Sigmoid colon (tissue), 3 donors: ENCODE results near the gene SNRPD2.

Source experiments
- POLR2A ChIP-seq, 2 donors: fragments of 450-650 bp; IDR thresholded peaks; one replicate each; pipeline ENCODE4 v1.6.1; 2016; ENCODE audit warnings: antibody characterized with exemption in 2 of 2, mild to moderate bottlenecking in 2 of 2, moderate library complexity in 2 of 2
- TF ChIP-seq, protein P1 (sequence below), 4 experiments: fragments of 450-650 bp in 3 of 4; fragments of 200-600 bp in 1 of 4; IDR thresholded peaks; one replicate each; pipeline ENCODE4 v1.5.1; 2016 to 2019; ENCODE audit warnings: antibody characterized with exemption in 4 of 4, mild to moderate bottlenecking in 3 of 4, moderate library complexity in 2 of 4

- TF ChIP-seq, protein P1, sequence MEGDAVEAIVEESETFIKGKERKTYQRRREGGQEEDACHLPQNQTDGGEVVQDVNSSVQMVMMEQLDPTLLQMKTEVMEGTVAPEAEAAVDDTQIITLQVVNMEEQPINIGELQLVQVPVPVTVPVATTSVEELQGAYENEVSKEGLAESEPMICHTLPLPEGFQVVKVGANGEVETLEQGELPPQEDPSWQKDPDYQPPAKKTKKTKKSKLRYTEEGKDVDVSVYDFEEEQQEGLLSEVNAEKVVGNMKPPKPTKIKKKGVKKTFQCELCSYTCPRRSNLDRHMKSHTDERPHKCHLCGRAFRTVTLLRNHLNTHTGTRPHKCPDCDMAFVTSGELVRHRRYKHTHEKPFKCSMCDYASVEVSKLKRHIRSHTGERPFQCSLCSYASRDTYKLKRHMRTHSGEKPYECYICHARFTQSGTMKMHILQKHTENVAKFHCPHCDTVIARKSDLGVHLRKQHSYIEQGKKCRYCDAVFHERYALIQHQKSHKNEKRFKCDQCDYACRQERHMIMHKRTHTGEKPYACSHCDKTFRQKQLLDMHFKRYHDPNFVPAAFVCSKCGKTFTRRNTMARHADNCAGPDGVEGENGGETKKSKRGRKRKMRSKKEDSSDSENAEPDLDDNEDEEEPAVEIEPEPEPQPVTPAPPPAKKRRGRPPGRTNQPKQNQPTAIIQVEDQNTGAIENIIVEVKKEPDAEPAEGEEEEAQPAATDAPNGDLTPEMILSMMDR (IDR thresholded peaks at IDR 0.05): no peak
- TF ChIP-seq POLR2A (IDR thresholded peaks at IDR 0.05): no peak
These were observed 16.8 kb downstream of the SNRPD2 start for GRCh38 chr19:45674946-45675345.
